ENCODE data around the gene DIS3L2.
"Not testable (repeated sequence)": the region's sequence is repeated elsewhere in the genome, so short reads cannot be mapped to it uniquely, and the experiment has no call there.

DIS3L2 gene

DNA sequence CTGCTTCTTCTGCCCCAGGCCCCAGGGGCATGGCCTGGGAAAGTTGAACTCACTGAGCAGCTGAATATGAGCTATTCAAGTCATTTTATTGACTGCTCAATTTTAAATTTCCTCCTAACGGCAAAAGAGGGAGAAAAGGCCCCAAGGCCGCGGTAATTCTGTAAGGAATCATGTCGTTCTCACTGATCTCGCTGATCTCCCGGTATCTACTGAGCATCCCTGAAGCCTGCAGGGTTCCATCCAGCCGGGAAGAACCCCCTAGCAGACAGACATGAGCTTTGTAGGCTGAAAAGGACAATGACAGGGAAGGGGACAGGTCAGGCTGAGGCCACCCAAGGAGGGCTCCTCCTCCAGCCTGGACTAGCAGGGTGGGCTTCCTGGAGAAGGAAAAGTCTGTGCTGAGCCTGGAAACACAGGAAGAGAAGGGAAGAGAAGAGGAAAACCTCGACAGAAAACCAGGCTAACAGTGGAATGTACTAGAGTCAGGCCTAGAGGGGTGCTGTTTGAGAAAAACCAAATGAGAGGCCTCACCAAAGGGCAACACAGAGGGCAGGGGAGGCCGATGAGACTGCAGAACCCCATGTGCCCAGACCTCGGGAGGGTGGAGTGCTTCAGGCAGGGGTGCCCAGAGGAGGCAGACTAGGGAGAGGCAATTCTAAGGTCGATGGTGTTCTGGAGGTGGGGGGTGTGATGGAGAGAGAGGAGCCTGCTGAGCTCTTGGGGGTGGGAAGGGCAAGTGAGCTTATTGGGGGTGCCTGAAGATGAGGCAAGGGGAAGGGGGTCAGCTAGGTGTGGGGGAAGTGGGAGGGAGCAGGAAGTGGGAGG, 32.4 kb upstream of the DIS3L2 start:
- no peak for DNase-seq

DNA sequence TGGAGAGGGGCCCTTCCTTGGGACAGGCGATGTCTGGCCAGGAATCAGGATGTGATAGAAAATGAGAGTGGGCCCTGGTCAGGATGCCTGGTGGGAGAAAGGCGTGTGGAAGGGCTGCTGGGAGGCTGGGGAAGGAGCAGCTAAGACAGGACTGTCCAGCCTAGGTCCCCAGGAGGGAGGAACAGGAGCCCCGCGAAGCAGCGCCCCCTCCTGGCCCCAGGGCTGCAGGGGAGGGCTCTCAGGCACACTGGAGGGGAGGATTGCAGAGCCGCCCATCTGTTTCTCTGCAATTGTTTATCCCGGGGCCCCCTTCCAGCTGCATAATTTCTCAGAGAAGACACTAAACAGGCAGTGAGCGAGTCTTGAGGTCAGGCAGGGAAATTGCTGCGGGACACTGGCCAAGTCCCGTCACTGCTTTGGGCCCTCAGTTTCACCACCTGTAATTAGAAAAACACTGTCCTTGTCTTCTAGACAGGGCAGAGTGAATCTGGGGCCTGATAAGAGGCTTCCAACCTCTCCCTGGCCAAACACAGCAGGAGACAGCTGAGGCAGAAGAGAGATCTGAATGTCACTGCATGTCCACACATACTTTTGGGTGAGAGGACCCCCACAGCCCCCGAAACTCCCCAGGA, 31.4 kb upstream of the DIS3L2 start:
- no peak for DNase-seq

DNA sequence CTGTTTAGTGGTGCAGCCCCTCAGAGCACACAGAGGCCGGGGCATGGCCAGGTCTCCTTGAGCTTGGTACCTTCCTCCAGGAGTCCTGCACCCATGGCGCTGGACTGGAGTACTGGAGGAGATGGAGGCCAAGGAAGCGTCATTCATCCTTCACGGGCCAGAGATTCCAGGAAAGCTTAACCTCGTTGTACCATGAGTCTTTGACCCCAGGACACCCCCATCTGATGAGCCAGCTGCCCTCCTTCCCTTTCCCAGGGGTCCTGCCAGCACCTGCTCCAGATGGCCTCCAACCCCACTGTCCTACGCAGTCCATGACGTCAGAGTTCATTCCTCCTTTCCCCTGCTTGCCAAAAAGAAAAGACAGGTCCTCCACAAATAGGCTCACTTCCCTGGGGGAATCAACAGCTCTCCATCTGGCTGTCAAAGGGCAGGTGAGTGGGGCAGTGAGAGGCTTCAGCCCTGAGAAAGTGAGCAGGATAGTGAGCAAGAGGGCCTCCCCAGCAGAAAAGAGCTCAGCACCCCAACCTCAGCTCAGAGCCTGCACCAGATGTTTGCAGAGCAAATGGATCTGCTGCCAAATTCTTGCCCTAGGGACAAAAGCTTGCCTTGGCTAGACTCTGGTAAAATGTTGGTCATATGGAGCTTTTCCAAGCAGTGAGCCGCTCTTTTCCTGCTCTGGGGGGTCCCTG, 30.8 kb upstream of the DIS3L2 start:
- no peak for DNase-seq

DNA sequence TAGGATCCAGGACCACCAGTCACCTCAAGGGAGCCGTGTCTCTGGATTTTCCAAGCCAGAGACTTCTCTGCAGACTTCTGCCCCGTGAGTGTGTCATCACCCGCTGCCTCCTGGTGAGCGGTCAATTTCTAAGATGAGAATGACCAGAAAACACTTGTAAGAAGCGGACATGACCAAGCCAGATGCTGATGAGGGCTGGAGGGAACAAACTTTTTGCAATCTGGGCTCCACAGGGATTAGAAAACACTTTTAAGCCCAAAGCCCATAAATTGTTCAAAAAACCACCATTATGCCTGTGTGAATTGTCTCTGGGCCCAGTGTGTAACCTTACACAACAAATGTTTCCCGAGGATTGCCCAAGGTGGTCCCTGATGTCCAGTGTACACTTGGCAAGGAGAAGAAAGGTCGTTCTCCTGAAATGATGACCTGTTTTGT, 30.0 kb upstream of the DIS3L2 start:
- no peak for DNase-seq

DNA sequence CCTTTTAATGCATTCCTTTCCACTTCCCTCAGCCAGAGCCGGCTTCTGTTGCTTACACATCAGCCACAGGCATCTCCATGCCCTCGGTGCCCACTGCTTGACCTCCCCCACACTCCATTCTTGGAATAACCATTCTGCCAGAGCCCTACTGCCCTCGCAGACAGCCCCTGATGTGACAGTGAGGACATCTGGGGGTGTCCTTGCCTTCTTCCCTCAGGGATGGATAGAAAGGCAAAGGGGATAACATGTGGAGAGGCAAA, 28.9 kb upstream of the DIS3L2 start:
- DNase-seq = no peak

DNA sequence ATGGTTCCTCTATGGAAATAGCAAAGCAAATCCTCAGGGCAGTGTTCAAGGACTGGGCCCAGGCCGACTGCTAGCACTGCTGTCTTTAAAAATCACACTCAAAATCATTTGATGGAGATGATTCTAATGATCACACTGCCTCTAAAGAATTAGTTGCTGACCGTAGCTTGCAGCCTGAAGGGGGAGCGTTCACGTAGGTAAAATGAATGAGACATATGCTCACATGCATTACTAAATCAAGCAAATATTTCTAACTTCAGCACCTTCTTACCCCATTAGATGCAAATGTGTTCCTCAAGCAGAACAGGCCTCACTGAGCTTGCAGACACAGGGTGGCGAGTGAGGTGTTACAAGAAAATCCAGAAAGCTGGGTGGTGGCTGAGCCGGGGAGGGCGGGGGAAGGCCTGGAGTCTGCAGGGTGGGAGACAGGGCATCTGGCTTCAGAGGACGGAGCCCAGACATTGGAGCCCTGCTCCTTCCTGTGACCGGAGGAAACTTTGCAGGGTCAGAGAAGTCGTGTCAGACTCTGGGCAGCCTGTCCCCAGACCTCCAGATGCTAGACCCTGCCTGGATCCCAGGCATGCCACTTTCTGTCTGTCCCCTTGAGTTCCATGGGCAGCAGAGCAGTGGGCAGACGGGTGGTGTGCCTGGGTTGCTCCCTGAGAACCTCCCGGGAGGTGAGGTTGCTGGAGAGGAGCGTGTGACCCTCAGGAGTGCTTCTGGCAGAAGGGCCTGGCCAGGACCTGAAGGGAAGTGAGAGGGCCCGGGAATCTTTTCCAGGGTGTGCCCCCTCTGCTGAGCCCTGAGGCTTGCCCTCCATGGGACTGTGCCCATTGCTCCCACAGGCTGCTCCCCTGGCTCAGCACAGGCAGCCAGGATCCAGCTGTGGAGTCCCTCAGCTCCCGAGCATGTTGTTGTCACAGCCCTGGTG, 28.3 kb upstream of the DIS3L2 start:
- DNase-seq = no peak

DNA sequence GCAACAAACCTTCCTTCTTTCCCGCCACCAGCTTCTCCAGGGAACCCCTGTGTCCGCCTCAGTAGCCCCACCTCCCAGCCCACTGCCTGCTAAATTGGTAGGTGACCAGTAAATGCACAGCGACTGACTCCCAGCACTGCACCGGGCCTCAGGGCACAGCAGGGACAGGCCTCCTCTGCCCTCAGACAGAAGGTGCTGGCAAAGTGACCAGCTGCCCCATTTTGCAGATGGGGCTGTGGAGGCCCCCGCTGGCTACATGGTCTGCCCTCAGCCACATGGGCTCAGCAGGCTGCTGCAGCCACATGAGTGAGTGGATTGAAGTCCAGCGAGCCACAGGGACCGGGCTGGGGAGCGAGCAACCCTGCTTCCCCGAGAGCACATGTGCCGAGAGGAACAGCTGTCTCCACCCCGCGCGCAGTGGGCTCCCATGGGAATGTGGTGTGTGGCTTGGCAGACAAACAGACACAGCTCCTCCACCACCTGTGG, 27.6 kb upstream of the DIS3L2 start:
- no peak for DNase-seq

DNA sequence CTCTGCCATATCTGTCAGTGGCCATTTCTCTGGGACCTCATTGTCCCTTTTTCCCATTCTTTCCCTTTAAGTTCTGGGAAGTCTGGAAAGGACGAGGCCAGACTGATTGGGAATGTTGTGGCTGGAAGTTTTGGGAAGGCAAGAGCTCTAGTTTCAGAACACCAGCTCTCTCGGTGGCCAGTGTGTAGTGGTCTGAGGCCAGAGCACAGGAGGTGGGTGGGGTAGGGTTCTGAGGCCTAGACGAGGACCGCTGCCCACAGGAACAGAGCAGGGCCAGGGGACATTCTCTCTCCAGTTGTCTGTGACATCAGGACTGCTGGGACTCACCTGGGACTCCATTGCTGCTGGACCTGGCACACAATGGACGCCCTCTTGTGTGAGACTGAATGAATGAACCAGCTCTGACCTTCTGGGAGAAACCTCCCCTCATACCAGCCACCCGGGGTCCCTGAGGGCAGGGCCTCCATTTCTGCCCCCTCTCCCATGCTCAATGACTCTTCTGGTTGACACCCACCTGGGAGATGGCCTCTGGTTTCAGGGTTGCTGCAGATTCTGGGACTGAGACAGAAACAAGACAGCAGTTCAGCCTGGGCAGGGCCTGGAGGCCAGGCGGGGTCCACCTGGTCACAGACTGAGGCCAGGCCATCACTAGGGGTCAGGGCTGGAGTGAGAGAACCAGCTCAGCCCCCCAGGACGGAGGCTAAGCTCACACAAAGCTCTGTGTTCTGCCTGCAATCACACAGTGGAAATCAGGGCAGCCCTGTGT, 26.9 kb upstream of the DIS3L2 start:
- DNase-seq = no peak

DNA sequence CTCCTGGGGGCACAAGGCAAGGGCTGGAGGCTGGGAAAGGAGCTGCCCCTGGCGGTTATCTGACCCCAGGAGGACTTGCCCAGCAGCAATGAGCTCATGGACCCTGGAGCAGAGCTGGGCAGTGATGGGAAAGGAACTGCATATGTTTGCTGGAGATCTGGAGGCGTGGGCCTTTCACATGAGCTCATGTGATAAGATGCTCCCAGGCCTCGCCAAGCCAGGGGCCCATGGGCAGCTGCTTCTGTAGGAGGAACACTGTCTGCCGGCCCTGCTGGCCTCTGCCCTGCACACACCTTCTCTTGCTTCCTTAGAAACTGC, 26.3 kb upstream of the DIS3L2 start:
- DNase-seq = no peak

DNA sequence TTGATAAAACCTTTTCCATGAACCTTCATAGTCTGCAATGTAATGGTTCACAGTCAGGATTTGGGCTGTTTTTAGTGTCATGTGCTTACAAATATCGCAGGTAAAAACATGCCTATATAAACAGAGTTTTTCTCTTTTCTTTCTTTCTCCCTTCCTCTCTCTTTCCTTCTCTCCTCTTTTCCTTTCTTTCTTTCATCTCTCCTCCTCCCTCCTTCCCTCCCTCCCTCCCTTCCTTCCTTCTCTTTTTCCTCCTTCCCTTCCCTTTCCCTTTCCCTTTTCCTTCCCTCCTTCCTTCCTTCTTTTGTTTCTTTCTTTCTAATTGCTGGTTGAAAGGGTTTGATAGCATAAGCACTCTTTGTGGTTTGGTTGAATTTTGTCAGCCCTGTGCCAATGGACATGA, 25.7 kb upstream of the DIS3L2 start:
- DNase-seq = no peak

DNA sequence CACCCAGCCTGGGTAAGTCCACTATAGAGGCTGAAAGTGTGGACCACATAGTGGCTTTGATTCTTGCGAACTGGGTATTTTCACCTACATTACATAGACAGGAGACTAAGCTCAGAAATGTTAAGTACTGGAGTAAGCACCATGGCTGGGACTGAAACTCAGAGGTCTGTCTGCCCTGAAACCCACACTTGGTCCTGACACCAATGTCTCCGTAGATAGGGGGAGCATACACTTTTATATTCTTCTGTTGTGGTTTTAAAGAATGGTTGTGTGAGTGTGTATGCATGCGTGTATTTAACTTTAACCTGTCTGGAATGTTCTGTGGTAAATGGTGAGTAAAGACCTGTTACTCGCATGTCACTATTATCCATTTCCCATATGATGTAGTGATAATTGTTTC, 25.0 kb upstream of the DIS3L2 start:
- DNase-seq = no peak

DNA sequence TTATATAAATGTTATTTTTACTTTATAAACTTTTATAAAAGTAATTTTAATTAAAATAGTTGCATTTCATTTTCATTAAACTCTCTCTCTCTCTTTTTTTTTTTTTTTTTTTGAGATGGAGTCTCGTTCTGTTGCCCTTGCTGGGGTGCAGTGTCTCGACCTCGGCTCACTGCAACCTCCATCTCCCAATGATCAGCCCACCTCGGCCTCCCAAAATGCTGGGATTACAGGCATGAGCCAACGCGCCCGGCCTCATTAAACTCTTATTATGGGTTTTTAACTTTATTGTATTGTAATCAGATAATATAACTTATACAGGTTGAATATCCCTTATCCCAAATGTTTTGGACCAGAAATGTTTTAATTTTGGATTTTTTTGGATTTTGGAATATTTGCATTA, 24.5 kb upstream of the DIS3L2 start:
- no peak for DNase-seq

DNA sequence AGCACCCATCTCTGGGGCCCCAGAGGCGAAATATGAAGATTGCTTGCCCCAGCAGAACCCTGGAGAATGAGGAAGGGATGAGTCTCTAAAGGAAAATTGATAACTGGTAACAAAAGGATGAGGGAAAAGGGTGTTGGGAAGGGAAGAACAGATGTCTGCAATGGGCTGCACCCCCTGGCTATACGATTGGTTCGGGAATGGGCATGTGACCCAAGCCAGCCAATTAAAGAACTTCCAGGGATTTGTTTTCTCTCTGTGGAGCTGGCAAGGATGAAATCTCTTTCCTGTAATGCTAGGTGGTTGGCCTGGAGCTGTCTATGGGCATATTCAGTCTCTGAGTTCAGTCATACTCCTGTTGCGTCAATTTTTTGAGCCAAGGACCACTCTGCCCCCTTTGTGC, 22.5 kb upstream of the DIS3L2 start:
- DNase-seq = no peak

DNA sequence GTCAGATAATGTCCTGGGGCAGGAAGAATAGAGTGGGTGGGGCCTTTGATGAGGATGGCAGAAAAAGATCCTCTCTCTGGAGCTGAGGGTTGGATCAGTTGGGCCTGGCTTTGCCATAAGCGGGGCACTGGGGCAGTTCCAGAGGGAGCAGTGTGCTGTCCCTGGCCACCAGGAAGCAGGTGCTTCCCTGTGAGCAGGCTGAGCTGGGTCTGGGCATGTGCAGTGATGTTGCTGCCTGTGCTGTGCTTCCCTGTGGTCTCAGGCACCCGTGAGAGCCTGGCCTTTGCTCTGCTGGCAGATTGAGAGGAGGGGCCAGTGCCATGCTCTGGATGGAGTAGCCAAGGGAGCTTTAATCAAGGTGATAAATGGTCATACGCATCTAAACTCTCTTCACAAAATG, 20.7 kb upstream of the DIS3L2 start:
- DNase-seq = no peak

DNA sequence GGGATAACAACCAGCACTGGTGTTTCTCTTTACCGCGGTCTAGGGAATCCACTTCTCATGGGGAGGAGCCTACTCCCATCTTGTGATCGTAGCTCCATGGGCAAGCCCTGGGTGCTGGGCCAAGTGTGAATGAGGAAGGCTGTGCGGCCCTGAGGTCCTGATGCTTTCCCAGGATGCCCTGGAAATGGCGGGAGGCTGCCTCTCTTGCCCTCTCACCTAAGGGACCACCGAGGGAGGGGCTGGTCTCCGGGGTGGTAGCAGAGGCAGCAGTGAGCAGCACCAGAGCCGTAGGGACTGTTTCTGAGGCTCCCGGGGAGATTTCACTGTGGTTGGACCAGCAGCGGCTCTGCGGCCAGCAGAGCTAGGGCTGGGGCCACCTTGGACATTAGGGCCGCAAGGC, 19.8 kb upstream of the DIS3L2 start:
- DNase-seq = no peak

DNA sequence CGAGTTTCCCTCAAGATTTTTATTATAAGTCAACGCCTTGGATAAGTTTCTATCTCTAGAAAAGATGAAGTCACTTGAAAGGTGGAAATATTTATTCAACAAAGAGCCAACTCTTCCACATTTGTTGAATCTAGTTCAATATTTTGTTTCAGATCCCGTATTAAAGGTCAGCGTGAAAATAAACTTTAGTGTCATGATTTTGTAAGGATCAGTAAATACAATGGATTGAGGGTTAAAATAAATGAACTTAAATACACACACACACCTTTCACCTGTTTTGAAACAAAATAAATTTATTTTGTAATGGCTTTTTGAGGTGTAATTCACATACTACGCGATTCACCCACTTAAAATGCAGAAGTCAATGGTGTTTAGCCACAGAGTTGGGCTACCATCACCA, 19.3 kb upstream of the DIS3L2 start:
- DNase-seq = no peak

DNA sequence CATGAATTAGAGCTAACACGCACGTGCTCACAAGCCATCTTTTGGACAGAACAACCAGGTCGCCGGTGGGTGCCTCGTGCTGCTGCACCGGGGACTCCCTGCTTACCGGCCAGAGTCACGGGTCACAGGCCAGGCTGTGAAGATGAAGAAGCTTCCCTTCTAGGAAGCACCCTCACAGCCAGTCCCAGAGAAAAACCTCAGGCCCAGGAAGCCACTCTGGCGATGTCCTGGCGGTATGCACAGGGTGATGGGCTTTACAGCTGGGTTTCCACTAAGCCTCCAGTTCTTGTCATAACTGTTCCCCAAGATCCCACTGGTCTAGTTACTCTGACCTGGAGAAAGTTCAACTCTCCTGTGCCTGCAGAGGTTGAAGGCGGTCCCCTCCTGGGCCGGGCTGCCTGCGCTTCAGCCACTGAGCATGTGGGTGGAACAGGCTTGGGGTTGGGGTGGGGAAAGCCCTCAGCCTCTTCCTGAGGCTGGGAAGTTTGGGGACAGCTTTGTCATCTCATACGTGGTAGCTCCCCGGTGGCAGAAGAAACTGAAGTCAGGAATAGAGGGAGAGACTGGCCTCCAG, 15.2 kb upstream of the DIS3L2 start:
- no peak for DNase-seq

DNA sequence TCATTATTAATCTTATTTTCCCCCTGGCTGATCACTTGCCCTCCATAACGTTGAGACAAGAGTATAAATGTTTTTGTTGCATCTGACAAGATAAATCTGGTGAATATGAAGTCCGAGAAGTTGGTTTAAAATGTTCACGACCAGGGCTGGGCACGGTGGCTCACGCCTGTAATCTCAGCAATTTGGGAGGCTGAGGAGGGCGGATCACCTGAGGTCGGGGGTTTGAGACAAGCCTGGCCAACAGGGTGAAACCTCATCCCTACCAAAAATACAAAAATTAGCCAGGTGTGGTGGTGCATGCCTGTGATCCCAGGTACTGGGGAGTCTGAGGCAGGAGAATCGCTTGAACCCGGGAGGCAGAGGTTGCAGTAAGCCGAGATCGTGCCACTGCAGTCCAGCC, 14.4 kb upstream of the DIS3L2 start:
- not testable (repeated sequence) for DNase-seq

DNA sequence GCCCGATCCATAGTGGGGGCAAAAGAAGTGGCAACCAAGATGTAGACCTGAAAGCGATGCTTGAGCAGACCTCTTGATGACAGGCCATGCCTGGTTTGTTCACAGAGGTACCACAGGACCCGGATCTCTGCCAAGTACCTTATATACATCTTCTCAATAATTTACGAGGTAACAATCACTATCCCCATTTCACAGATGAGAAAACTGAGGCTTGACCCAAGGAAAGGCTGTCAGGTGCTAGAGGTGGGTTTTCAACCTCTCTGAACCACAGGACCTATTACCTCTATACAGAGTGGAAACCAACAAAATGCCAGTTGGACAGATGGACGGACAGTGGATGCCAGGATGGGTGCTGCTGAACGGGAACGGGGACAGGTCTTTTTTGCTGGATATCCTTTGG, 13.8 kb upstream of the DIS3L2 start:
- DNase-seq = no peak

DNA sequence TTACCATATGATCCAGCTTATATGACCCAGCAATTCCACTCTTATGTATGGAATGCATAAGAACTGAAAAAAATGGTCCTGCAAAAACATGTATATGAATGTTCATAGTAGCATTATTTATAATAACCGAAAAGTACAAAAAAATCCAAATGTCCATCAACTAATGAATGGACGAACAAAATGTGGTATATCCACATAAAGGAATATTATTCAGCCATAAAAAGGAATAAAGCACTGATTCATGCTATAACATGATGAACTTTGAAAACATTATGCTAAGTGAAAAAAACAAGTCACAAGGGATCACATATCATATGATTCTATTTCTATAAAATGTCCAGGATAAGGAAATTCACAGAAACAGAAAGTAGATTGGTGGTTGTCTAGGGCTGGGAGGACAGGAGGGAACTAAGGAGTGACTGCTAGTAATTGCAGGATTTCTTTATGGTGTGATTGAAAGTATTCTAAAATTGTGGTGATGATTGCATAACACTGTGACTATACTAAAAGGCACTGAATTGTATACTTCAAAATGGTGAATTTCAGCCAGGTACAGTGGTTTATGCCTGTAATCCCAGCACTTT, 10.0 kb upstream of the DIS3L2 start:
- DNase-seq = peak; percentile 9 to 54

DNA sequence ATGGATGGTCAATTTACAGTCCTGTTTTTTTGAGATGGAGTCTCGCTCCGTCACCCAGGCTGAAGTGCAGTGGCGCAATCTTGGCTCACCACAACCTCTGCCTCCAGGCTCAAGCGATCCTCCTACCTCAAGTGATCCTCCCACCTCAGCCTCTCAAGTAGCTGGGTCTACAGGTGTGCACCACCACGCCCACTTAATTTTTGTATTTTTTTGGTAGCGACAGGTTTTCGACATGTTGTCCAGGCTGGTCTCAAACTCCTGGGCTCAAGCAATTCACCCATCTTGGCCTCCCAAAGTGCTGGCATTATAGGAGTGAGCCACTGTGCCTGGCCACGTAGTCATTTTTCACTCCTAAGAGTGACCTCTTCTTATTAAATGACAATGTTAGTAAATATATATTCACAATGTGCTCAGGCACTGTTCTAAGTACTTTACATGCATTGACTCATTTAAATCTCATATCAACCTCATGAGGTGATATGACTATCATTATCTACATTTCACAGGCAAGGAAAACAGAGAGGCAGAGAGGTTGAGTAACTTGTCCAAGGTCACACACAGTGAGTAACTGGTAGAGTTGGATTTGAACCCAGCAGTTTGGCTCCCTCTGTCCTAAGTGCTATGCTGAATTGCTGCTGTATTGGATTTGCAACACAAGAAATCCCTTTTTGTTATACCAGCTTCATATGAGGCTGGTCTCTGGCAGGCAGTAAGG, 5.6 kb upstream of the DIS3L2 start:
- DNase-seq = no peak
